ENCODE measurements around the gene RPS6KC1.

The RPS6KC1 gene

GRCh38 chr1:213245260-213245910 lies 194.3 kb downstream of the RPS6KC1 start:
- no peak for DNase-seq

DNA sequence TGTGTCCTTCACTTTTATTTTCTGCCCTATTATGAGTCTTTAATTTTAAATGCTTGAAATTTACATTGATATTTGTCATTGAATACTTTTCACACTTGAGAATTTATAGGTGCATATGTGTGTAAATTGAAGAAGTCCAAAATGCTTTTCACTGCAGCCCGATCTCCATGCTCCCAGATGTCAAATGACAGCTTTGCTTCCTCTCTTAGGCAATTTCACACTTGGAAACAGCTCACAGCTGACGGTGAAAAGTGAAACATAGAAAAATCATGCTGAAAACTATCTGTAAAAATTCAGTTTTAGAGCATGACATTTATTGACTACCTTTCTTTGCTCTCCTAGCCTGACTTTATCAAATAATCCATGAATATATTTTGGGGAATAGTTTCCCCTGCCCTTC lies 196.0 kb downstream of the RPS6KC1 start:
- no peak for DNase-seq

GRCh38 chr1:213249395-213249794 lies 198.4 kb downstream of the RPS6KC1 start:
- no peak for DNase-seq

GRCh38 chr1:213250041-213250440 lies 199.0 kb downstream of the RPS6KC1 start:
- no peak for DNase-seq

GRCh38 chr1:213250446-213250845 lies 199.4 kb downstream of the RPS6KC1 start:
- no peak for DNase-seq

DNA sequence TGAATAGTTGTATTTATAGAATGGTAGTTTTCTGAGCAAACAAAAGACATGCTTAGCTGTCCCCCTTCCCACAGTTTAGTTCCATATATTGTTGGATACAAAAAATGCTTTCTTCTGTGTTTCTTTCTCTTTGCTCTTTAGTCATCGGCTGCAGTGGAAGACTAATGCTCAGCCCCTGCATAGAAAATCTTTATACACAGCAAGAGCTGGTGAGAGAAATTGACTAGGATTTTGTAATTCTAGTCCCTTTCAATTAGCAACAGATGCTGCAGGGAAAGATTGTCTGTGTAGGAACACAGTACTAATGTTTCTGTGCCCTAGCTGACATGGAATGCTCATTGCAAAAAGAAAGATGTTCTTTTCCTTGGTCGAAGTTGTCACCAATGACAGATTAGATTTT lies 200.9 kb downstream of the RPS6KC1 start:
- DNase-seq, result no peak

DNA sequence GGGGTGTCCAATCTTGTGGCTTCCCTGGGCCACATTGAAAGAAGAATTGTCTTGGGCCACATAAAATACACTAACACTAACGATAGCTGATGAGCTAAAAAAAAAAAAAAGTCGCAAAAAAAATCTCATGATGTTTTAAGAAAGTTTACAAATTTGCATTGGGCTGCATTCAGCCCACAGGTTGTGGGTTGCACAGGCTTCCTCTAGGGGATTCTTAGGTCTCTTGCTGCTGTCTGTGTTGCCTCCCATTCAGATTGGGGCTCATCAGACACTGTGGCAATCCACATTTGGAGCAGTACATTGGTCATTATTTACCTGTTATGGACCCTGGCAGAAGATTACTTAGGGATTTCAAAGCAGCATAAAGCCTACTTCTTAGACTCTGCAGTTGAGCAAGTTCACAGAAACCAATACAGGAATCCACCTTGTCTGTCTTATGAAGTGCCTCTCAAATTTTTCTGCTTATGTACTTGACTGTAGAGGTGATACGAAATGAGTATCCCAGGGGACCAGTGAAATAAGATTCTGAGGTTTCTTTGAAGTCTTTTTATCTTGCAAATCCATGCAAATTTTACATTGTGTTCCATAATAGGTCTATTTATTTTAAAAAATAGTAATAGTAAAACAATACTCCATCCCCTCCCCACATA lies 205.5 kb downstream of the RPS6KC1 start:
- no peak for DNase-seq

GRCh38 chr1:213260311-213261075 lies 209.5 kb downstream of the RPS6KC1 start:
- DNase-seq, result no peak

DNA sequence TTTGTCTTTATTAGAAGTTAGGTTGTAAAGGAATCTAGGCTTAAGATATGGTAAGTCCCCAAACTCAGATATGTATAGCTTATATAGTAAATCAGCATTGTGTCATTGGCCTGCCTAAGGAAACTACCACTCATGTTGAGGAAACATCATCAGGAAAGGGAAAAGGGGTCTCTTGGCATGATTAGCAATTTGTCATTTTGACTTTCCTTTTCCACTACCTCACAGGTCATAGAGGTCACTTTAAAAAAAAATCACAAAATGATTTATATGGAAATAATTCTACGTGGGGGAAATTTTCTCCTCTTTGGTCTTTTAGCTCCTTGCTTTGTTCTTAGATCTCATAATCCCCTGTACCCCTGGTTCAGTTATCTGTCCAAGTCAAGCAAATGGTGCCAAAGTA lies 213.5 kb downstream of the RPS6KC1 start:
- no peak for DNase-seq

DNA sequence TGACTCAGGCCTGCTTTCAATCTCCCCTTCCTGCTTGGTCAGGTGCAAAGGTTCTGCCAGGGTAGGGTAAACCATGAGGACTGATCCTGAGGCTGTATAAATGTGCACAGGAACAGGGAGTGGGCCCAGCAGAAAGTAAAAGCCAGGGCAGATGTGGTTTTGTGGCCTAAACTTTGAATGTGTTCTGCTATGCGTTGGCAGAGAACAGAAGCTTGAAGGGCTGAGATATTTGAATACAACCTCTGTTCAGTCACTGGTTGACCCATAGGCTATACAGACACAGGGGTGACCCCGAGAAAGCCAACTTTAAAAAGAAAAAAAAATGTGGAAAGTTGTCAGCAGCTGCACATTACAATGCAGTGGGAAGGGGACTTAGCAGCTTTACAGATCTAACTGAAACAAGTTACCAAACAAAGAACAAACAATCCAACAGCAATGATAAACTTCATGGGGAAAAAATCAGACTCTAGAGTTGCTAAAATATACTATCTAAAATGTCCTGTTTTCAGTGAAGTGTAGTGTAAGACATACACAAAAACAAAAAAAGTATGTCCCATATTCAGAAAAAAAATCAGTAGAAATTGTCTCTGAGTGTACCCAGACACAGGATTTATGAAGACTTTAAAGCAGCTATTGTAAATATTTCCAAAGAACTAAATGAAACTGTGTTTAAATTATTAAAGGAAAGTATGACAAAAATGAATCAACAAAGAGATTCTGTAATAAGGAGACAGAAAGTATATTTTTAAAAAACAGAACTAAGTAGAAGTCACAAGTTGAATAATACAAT lies 216.1 kb downstream of the RPS6KC1 start:
- no peak for DNase-seq

GRCh38 chr1:213268221-213268620 lies 217.2 kb downstream of the RPS6KC1 start:
- DNase-seq, result no peak

DNA sequence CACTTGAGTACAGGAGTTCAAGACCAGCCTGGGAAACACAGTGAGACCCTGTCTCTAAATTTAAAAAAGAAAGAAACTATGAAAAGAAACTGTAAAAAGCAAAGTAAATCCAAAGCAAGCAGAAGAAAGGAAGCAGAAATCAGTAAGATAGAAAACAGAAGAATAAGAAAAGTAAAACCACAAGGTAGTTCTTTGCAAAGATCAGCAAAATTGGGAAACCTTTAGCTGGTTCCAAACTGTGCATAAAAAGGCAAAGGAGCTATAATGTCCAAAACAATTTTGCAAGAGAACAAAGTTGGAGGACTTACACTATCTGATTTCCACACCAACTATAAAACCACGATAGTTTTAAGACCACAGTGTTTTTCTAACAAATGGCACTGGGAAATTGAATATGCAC lies 218.8 kb downstream of the RPS6KC1 start:
- DNase-seq, result no peak

- DNase-seq, result no peak
Measured at GRCh38 chr1:213273546-213273945, 222.5 kb downstream of the RPS6KC1 start.

DNA sequence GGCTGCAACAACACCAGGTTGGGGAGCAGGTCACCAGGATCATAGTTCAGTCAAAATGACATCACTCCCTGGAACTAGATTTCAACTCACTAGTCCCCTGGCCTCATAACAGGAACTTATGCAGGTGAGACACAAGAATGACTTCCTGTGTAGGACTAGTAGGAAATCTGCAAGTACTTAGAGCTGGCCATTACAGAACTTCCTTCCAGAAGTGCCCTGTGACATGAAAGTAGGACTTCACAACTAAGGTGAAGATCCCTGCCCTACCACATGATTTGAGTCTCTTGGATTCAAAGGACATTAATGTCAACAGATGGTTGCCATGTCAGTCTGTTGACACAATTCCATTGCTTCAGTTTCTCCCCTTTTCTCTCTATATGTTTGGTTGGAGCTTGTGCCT lies 223.1 kb downstream of the RPS6KC1 start:
- DNase-seq, result no peak

DNA sequence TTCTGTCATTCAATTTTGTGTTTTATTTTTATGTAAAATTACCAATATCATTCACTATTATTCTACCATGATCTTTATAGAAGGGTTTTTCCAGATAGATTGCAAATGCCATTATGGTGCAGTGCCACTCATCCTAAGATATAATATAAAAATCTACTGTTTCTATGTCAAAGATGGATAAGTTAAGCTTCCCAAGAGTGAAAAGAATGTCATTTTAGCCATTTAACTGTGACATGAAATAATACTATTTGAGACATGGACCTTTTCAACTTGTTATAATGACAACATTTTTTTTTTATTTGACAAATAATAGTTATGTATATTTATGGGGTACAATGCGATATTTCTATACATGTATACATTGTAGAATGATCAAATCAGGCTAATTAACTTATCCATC lies 224.3 kb downstream of the RPS6KC1 start:
- no peak for DNase-seq

DNA sequence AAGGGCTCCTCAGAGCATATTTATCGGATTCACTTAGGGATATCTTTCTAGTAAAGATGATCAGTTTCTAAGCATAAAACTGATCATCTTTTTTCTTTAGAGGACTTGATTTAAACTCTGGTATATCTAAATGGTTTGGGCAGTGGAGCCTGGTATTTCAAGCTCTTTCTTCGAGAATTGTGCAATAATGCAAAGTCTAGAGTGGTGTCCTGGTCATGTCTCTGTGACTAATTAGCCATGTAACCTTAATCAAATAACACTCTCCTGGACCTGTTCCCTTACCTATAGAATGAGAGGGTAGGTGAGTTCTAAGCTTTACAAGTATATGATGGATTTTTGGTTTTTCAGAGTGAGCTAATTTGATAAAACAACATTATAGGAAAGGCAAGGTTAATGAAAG lies 225.2 kb downstream of the RPS6KC1 start:
- DNase-seq, result no peak

- no peak for DNase-seq
Measured at GRCh38 chr1:213277036-213277435, 226.0 kb downstream of the RPS6KC1 start.

DNA sequence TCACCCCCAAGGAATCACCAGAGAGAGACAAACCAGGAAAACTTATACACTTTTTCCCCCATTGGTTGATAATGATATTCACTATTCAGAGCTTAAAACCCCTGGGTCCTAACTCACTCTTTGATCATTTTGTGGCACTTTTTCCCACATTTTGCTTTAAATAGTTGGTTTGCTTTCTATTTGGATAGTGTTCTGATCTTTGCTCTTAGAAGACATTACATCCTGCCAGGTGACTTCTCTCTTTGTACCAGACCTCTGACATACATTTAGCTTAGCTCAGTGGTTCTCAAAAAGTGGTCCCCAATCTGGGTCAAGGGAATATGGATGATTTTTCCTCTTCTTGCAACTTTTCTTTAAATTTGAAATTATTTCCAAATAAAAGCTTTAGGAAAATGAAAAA lies 228.4 kb downstream of the RPS6KC1 start:
- no peak for DNase-seq

DNA sequence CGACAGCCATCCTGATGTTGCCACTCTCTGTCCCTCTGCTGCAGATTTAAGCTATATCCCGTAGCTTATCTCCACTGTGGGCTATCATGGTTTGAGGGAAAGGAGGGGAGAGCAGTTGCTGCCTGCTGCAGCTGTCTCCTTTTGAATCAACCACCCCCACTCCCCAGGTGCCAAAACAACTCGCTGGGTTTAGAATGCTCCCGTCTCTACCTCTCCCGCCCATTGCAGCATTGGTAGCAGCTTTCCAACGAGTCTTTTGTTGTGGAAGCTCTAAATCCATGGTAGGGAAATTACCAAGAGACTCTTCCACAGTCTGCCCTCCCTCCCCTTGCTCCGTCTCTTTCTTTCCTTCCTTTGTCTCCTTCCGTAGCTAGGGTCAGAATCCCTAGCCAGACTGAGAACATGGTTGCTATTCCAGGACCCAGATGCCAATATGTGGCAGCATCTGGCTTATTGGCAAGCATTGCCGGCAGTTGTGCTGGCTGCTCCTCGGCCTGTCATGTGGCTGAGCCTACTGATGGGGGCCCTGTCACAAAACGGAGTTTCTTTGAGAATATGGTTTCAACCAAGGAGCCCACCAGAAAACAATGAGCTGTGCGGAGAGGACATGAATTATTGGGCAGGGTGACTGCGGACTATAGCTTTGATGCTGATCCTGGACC lies 230.7 kb downstream of the RPS6KC1 start:
- no peak for DNase-seq

- DNase-seq, result no peak
Measured at GRCh38 chr1:213284626-213285025, 233.6 kb downstream of the RPS6KC1 start.

GRCh38 chr1:213286235-213286634 lies 235.2 kb downstream of the RPS6KC1 start:
- DNase-seq, result no peak

DNA sequence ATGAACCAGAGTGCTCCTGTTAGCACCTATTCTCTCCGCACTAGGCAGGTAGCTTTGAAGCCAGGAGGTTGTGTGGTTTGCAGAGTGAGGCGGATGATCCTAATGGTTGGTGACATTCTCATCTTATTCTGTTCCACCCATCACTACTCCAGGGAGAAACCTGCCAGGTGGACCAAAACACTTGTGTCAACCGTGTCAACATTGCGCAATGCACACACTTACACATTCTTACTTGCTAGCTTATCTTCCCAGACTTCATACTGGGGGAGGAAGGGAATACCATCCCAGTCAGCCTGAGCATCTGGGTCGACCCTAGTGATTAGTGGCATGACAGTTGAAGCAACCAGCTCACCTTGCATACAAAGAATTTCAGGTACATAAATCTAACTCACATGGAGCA lies 236.9 kb downstream of the RPS6KC1 start:
- no peak for DNase-seq

DNA sequence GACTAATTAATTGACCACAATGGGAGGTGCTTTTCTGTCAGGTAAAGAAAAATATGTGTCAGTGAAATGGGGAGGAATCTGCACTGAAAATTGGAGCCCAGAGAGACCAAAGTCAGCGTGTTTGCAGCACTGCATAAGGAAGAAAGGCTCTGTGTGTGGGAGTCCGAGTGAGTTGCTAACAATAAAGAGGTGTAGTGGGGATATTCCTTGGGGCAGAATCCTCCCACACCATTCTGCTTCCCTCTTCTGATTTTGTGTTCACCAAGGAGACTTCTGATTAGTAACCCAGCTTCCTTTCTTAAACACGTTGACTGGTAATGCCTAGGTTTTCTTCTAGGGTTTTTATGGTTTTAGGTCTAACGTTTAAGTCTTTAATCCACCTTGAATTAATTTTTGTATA lies 240.5 kb downstream of the RPS6KC1 start:
- no peak for DNase-seq

All from activated gamma-delta T cell (primary cell).